GM19452 (cell line): ENCODE data around the gene LAMA1.
"Not testable (repeated sequence)": the region's sequence is repeated elsewhere in the genome, so short reads cannot be mapped to it uniquely, and the experiment has no call there.

ENCODE experiments used
- ATAC-seq: cut with Tn5 transposase; IDR thresholded peaks from one replicate; pipeline ENCODE4 v1.9.1; 2021; ENCODE audit not compliant: unreplicated experiment

LAMA1 gene

GRCh38 chr18:7117390-7118355 lies at the start of gene LAMA1:
Gene LAMA1 (minus strand): TSS chr18:7117797. CDS start chr18:7117720, 77 bp downstream.
- no peak for ATAC-seq

- ATAC-seq: no peak
Observed at GRCh38 chr18:7165846-7166393, 48.3 kb upstream of the LAMA1 start.

- ATAC-seq: no peak
Observed at GRCh38 chr18:7164323-7165004, 46.9 kb upstream of the LAMA1 start.

- no peak for ATAC-seq
Observed at GRCh38 chr18:7158216-7158615, 40.6 kb upstream of the LAMA1 start.

GRCh38 chr18:7157760-7158159 lies 40.2 kb upstream of the LAMA1 start:
- ATAC-seq: no peak

- ATAC-seq: no peak
Observed at GRCh38 chr18:7155887-7156286, 38.3 kb upstream of the LAMA1 start.

- no peak for ATAC-seq
Observed at GRCh38 chr18:7155092-7155491, 37.5 kb upstream of the LAMA1 start.

- ATAC-seq: no peak
Observed at GRCh38 chr18:7152440-7152839, 34.8 kb upstream of the LAMA1 start.

GRCh38 chr18:7147399-7147798 lies 29.8 kb upstream of the LAMA1 start:
- no peak for ATAC-seq

- no peak for ATAC-seq
Observed at GRCh38 chr18:7146067-7146466, 28.5 kb upstream of the LAMA1 start.

GRCh38 chr18:7144921-7145320 lies 27.3 kb upstream of the LAMA1 start:
- ATAC-seq: not testable (repeated sequence)

GRCh38 chr18:7141287-7141686 lies 23.7 kb upstream of the LAMA1 start:
- ATAC-seq: no peak

- ATAC-seq: no peak
Observed at GRCh38 chr18:7139409-7139808, 21.8 kb upstream of the LAMA1 start.

GRCh38 chr18:7133181-7133580 lies 15.6 kb upstream of the LAMA1 start:
- no peak for ATAC-seq

GRCh38 chr18:7132356-7133150 lies 15.0 kb upstream of the LAMA1 start:
- no peak for ATAC-seq

- no peak for ATAC-seq
Observed at GRCh38 chr18:7122376-7122775, 4.8 kb upstream of the LAMA1 start.

- ATAC-seq: no peak
Observed at GRCh38 chr18:7116792-7117389, 706 bp downstream of the LAMA1 start.

- no peak for ATAC-seq
Observed at GRCh38 chr18:7116001-7116730, 1.4 kb downstream of the LAMA1 start.

GRCh38 chr18:7112936-7113335 lies 4.7 kb downstream of the LAMA1 start:
- no peak for ATAC-seq

- ATAC-seq: no peak
Observed at GRCh38 chr18:7111134-7111533, 6.5 kb downstream of the LAMA1 start.
